Astrocyte of the spinal cord (primary cell): Measurements from ENCODE around the gene ABLIM1.

Experiments
- DNase-seq: peaks from one replicate; pipeline ENCODE4 v3.0.0; 2011; ENCODE audit warnings: low read depth, low spot score
- H3K4me3 ChIP-seq: 2 replicates; pipeline ENCODE4 v1.5.1; 2011; ENCODE audit warnings: low read depth, mild to moderate bottlenecking, low read length, moderate library complexity
- in situ Hi-C: cut with HindIII; loops from 2 replicates; pipeline ENCODE4 v1.10.0; 2017; ENCODE audit warnings: low sequenced_read_pairs
- TF ChIP-seq, protein P1 (sequence below): IDR thresholded peaks from 2 replicates; pipeline ENCODE4 v1.5.1; 2012; ENCODE audit warnings: low read depth, mild to moderate bottlenecking, low read length, inconsistent platforms

Gene ABLIM1

DNA sequence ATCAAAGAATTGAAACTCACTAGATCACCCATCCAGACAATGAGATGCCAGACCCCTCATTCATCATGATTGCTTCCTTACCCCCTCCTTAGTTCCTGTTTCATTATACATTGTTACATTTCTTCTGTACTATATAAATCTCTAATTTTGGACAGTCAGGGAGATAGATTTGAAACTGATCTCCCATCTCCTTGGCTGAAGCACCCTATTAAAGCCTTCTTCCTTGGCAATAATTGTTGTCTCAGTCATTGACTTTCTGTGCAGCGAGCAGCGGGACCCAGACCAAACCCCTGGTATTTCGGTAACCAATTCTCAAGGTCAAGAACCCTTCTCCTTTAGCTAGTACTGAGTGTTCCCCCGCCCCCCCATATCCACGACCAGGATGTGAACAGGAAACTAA is 100.2 kb downstream of the ABLIM1 start:
- in situ Hi-C loops, result no loop called here
- DNase-seq, result no peak
- TF ChIP-seq, protein P1, sequence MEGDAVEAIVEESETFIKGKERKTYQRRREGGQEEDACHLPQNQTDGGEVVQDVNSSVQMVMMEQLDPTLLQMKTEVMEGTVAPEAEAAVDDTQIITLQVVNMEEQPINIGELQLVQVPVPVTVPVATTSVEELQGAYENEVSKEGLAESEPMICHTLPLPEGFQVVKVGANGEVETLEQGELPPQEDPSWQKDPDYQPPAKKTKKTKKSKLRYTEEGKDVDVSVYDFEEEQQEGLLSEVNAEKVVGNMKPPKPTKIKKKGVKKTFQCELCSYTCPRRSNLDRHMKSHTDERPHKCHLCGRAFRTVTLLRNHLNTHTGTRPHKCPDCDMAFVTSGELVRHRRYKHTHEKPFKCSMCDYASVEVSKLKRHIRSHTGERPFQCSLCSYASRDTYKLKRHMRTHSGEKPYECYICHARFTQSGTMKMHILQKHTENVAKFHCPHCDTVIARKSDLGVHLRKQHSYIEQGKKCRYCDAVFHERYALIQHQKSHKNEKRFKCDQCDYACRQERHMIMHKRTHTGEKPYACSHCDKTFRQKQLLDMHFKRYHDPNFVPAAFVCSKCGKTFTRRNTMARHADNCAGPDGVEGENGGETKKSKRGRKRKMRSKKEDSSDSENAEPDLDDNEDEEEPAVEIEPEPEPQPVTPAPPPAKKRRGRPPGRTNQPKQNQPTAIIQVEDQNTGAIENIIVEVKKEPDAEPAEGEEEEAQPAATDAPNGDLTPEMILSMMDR, result no peak
- H3K4me3 ChIP-seq, result no peak overlapping the region

DNA sequence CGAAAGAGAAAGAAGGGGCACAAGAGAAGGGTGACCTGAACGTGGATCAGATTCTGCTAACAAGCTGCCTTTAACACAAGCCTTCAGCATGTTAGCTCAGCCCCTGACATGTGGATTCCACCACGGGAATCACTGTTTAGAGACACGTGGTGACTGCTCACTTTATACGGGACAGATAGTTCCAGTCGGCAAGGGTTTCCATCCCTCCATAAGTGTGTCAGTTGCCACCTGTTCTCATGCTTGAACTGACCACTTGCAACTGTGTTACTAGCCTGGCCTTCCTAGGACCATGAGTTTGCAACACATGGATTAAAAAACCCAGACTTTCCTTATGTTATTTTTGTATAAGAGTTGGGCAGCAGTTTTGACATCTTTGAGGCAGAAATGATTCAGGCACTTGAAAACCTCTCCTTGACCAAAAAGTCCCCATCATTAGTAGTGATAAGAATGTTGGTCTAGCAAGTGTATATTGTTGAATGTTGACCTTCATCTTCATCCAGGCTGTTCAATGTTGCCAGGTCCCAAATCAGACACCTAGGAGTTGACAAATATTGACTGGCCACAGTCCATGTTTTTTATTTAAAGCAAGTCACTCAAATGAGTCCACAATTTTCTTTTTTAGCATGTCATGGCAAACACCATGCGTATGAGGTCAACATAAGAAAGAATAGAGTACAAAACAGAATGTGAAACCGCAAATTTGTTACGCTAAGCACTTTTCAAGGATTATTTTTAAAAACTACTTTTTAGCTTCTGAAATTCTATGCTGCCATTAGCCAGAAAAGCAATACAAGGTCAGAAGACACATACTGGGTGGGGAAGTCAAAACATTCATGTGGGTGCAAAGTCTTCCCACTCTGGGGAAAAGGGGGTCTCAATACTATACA is 101.6 kb downstream of the ABLIM1 start:
- no peak for DNase-seq
- TF ChIP-seq, protein P1, result no peak
- in situ Hi-C loops, result no loop called here

DNA sequence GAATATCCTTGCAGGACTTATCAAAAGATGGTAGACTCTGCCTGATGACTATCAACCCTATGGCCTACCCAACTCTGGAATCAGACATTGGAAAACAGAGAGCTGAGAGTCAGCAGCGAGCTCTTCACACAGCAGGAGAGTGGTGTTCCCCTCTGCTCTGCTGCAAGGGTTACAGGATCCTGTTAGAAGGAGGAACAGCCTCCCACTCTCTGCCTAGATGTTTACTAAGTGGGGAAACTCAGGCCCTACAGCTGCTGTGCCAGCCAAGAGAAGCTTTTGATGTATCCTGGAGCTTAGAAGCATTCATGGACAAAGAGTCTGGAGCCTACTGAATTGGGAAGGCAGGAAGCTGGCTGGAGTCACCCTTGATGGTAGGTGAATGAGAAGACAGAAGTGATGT is 104.6 kb downstream of the ABLIM1 start:
- DNase-seq, result no peak
- TF ChIP-seq, protein P1, result no peak
- H3K4me3 ChIP-seq, result no peak overlapping the region
- in situ Hi-C loops, result no loop called here

More for the DNA sequence above, 101.6 kb downstream of the ABLIM1 start:
- no peak overlapping the region for H3K4me3 ChIP-seq

DNA sequence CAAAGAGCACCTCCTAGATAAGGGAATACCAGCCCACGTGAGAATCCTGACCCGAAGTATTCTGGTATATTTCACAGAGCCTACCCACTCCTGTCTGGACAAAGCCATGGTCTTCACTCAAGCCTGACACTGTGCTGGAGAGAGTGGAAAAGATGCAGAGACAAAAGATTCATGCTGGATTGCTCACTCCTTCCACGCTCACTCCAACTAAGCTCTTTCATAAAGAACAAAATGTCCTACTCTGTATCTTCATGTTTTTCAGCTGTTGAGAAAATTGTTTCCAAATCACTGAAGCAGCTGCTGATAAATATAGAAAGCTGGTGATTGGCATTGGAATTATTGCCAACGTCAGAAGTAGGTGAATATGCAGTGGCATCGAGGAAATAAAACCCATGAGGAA is 106.0 kb downstream of the ABLIM1 start:
- no peak for DNase-seq
- H3K4me3 ChIP-seq, result no peak overlapping the region
- in situ Hi-C loops, result no loop called here
- TF ChIP-seq, protein P1, result no peak

DNA sequence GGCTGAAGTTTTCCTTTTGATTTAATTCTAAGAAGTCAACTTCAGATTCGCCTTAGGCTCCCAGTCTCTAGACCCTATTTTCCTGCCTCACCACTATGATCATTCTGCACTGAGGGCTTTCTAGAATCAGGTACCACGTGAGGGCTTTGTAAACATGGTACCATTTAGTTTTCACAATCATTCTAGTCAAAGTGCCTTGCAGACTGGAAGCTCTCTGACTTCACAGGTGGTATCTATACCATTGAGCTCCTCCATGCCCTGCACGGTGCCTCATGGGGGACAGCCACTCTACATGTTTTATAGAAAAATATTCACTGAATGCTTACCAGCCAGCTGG is 106.5 kb downstream of the ABLIM1 start:
- H3K4me3 ChIP-seq, result no peak overlapping the region
- DNase-seq, result no peak
- TF ChIP-seq, protein P1, result no peak
- in situ Hi-C loops, result no loop called here

DNA sequence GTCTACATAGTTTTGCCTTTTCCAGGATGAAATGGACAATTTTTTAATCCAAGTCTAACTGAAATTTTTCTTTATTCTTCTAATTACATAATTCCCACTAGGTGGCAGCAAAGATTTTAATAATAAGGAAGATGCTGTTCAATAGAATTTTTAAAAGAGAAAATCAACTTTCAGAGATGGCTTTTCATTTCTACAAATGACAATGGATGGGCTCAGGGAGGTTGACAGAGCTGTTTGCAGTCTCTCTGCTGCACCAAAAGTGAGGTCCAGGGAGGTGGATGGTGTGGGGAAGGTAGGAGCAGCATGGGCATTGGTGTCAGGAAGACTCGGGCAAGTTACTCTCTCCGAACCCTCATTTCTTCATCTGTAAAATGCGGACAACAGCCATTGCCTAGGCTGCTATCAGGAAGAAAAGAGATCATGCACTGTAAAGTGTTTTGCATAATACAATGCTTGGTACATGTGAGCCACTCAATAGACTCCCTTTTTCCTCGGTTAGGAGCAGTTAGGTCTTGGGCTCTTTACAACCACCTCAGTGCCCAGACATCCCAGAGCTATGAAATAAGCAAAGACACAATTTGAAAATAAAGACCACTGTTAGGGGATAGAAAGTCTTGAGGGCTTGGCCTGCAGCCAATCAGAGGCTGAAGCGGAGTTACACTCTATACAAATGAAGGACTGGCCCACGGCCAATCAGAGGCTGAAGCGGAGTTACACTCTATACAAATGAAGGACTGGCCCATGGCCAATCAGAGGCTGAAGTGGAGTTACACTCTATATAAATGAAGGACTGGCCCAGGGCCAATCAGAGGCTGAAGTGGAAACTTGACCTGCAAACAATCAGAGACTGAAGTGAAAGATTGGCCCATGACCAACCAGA is 107.1 kb downstream of the ABLIM1 start:
- in situ Hi-C loops, result no loop called here
- H3K4me3 ChIP-seq, result peak overlapping the region; percentile 20
- DNase-seq, result peak; percentile 55

More for the DNA sequence above, 107.1 kb downstream of the ABLIM1 start:
- TF ChIP-seq, protein P1, result peak; percentile 12
